GM12872 (cell line): ENCODE measurements around the gene RAB3B.

Experiments
- CTCF ChIP-seq: IDR thresholded peaks from 3 replicates; pipeline ENCODE4 v1.5.1; 2011; ENCODE audit warnings: low read depth, mild to moderate bottlenecking, low read length, moderate library complexity; ENCODE audit not compliant: insufficient read depth

Gene RAB3B

GRCh38 chr1:51990478-51990965, at the start of gene RAB3B:
RAB3B (minus strand) TSS chr1:51990700; CDS start chr1:51977117, 13,583 bp downstream.
- no peak for TF ChIP-seq CTCF

GRCh38 chr1:52037909-52038308, 47.4 kb upstream of the RAB3B start:
- TF ChIP-seq CTCF, result no peak

GRCh38 chr1:52037402-52037814, 46.9 kb upstream of the RAB3B start:
- no peak for TF ChIP-seq CTCF

GRCh38 chr1:52034050-52034384, 43.5 kb upstream of the RAB3B start:
- no peak for TF ChIP-seq CTCF

- no peak for TF ChIP-seq CTCF
These were observed 42.9 kb upstream of the RAB3B start, which contains the start of gene KTI12 for GRCh38 chr1:52033190-52034049. KTI12 (minus strand) TSS chr1:52033810; CDS start chr1:52033761, 49 bp downstream.

- TF ChIP-seq CTCF, result no peak
These were observed 42.3 kb upstream of the RAB3B start for GRCh38 chr1:52032785-52033131.

GRCh38 chr1:52032124-52032784, 41.8 kb upstream of the RAB3B start:
- no peak for TF ChIP-seq CTCF
